WTC11 (cell line): ENCODE data around the gene ZNF423. TPM values are rescaled to one million over a fixed set of nuclear protein-coding genes. Genes with fewer than 3 reads are reported as not detected.
A peak's percentile ranks its signal among the peaks of the same experiment; 100 is the strongest.

Experiments used
- ATAC-seq: fragments of 200-7000 bp; cut with Tn5 transposase; 2 replicates; pipeline ENCODE4 v1.10.0; 2021; ENCODE audit warnings: mild to moderate bottlenecking, moderate library complexity
- CTCF ChIA-PET: fragments of 300-600 bp; sonication (Branson Sonifier 250); formaldehyde crosslinking; loops from one replicate; lab custom pipeline; 2021; ENCODE audit warnings: antibody characterized with exemption; lab: Charles Lee
- POLR2A ChIA-PET: fragments of 350-600 bp; sonication (Branson Sonifier 250); formaldehyde crosslinking; loops from one replicate; lab custom pipeline; 2021; ENCODE audit warnings: antibody characterized with exemption; lab: Charles Lee
- DNase-seq: peaks from one replicate; pipeline ENCODE4 v3.0.0; 2021; ENCODE audit warnings: low spot score
- H3K27ac Mint-ChIP-seq: 2 replicates; pipeline ENCODE4 v1.8.0; 2021; ENCODE audit warnings: mixed read lengths
- H3K27me3 Mint-ChIP-seq: 2 replicates; pipeline ENCODE4 v1.8.0; 2021; ENCODE audit warnings: low read depth, mild to moderate bottlenecking, moderate library complexity, mixed read lengths
- H3K36me3 Mint-ChIP-seq: 2 replicates; pipeline ENCODE4 v1.8.0; 2021; ENCODE audit warnings: mixed read lengths
- H3K4me1 Mint-ChIP-seq: 2 replicates; pipeline ENCODE4 v1.8.0; 2022; ENCODE audit warnings: mixed read lengths
- H3K4me3 Mint-ChIP-seq: 2 replicates; pipeline ENCODE4 v1.8.0; 2021; ENCODE audit warnings: mild to moderate bottlenecking, moderate library complexity, mixed read lengths
- H3K9me3 Mint-ChIP-seq: 2 replicates; pipeline ENCODE4 v1.8.0; 2021; ENCODE audit warnings: mixed read lengths
- CBFB ChIP-seq: sonication (generic); formaldehyde crosslinking; IDR thresholded peaks from 2 replicates; pipeline ENCODE4 v1.8.1; 2022; ENCODE audit warnings: mild to moderate bottlenecking, low read depth, missing genetic modification reagents
- CTCF ChIP-seq: fragments of 200-600 bp; IDR thresholded peaks from 2 replicates; pipeline ENCODE4 v1.8.0; 2022; ENCODE audit warnings: antibody characterized with exemption
- FOXK1 ChIP-seq: sonication (generic); formaldehyde crosslinking; IDR thresholded peaks from 2 replicates; pipeline ENCODE4 v1.8.0; 2022; ENCODE audit warnings: mild to moderate bottlenecking, moderate library complexity, missing genetic modification reagents
- IRF2 ChIP-seq: sonication (generic); formaldehyde crosslinking; IDR thresholded peaks from 2 replicates; pipeline ENCODE4 v1.8.0; 2022; ENCODE audit warnings: low read depth, missing genetic modification reagents, borderline replicate concordance
- MAX ChIP-seq: sonication (generic); formaldehyde crosslinking; IDR thresholded peaks from 2 replicates; pipeline ENCODE4 v1.8.0; 2022; ENCODE audit warnings: mild to moderate bottlenecking, missing genetic modification reagents
- MYBL2 ChIP-seq: sonication (generic); formaldehyde crosslinking; IDR thresholded peaks from 2 replicates; pipeline ENCODE4 v1.8.1; 2023; ENCODE audit warnings: mild to moderate bottlenecking, moderate library complexity, missing genetic modification reagents
- NFYB ChIP-seq: sonication (generic); formaldehyde crosslinking; conservative IDR thresholded peaks from 2 replicates; pipeline ENCODE4 v1.8.0; 2022; ENCODE audit warnings: low read depth, missing genetic modification reagents
- SP1 ChIP-seq: sonication (generic); formaldehyde crosslinking; conservative IDR thresholded peaks from 2 replicates; pipeline ENCODE4 v1.8.1; 2022; ENCODE audit warnings: missing genetic modification reagents
- TCF7 ChIP-seq: sonication (generic); formaldehyde crosslinking; IDR thresholded peaks from 2 replicates; pipeline ENCODE4 v1.8.0; 2022; ENCODE audit warnings: mild to moderate bottlenecking, low read depth, missing genetic modification reagents, moderate library complexity
- ZBTB21 ChIP-seq: sonication (generic); formaldehyde crosslinking; IDR thresholded peaks from 2 replicates; pipeline ENCODE4 v1.8.1; 2023; ENCODE audit warnings: mild to moderate bottlenecking, missing genetic modification reagents, borderline replicate concordance
- ZNF138 ChIP-seq: sonication (generic); formaldehyde crosslinking; conservative IDR thresholded peaks from 2 replicates; pipeline ENCODE4 v1.8.1; 2022; ENCODE audit warnings: mild to moderate bottlenecking, moderate library complexity, missing genetic modification reagents
- ZNF219 ChIP-seq: sonication (generic); formaldehyde crosslinking; IDR thresholded peaks from 2 replicates; pipeline ENCODE4 v1.8.0; 2023; ENCODE audit warnings: missing genetic modification reagents, mild to moderate bottlenecking, borderline replicate concordance
- ZNF232 ChIP-seq: sonication (generic); formaldehyde crosslinking; IDR thresholded peaks from 2 replicates; pipeline ENCODE4 v1.8.0; 2022; ENCODE audit warnings: mild to moderate bottlenecking, missing genetic modification reagents
- ZNF263 ChIP-seq: sonication (generic); formaldehyde crosslinking; IDR thresholded peaks from 2 replicates; pipeline ENCODE4 v1.8.1; 2022; ENCODE audit warnings: low read depth, mild to moderate bottlenecking, moderate library complexity, missing genetic modification reagents
- ZNF317 ChIP-seq: sonication (generic); formaldehyde crosslinking; IDR thresholded peaks from 2 replicates; pipeline ENCODE4 v1.8.1; 2023; ENCODE audit warnings: low read depth, mild to moderate bottlenecking, moderate library complexity, missing genetic modification reagents, borderline replicate concordance
- ZNF416 ChIP-seq: fragments of 250-450 bp; sonication (Bioruptor Pico); IDR thresholded peaks from 2 replicates; pipeline ENCODE4 v1.9.0; 2021; ENCODE audit warnings: mild to moderate bottlenecking, inconsistent platforms
- ZNF671 ChIP-seq: fragments of 250-450 bp; sonication (Bioruptor Pico); IDR thresholded peaks from 2 replicates; pipeline ENCODE4 v1.8.0; 2021; ENCODE audit warnings: mild to moderate bottlenecking
- total RNA-seq: library from RNA; stranded (reverse); gene quantifications from 3 replicates; pipeline ENCODE4 v1.2.3, GENCODE V29; 2021
- TF ChIP-seq, protein P1 (sequence below): sonication (generic); formaldehyde crosslinking; IDR thresholded peaks from 2 replicates; pipeline ENCODE4 v1.8.1; 2023; ENCODE audit warnings: mild to moderate bottlenecking, moderate library complexity, missing genetic modification reagents
- TF ChIP-seq, protein P2 (sequence below): sonication (generic); formaldehyde crosslinking; IDR thresholded peaks from 2 replicates; pipeline ENCODE4 v1.8.1; 2023; ENCODE audit warnings: mild to moderate bottlenecking, missing genetic modification reagents, moderate library complexity
- TF ChIP-seq, protein P3 (sequence below): sonication (generic); formaldehyde crosslinking; conservative IDR thresholded peaks from 2 replicates; pipeline ENCODE4 v1.8.1; 2022; ENCODE audit warnings: mild to moderate bottlenecking, missing genetic modification reagents
- TF ChIP-seq, protein P4 (sequence below): sonication (generic); formaldehyde crosslinking; IDR thresholded peaks from 2 replicates; pipeline ENCODE4 v1.8.1; 2023; ENCODE audit warnings: mild to moderate bottlenecking, missing genetic modification reagents
- TF ChIP-seq, protein P5 (sequence below): sonication (generic); formaldehyde crosslinking; IDR thresholded peaks from 2 replicates; pipeline ENCODE4 v1.8.1; 2023; ENCODE audit warnings: mild to moderate bottlenecking, missing genetic modification reagents

ZNF423 gene
- total RNA-seq, 1 experiment from 2014 or later, result 38.8 TPM

DNA sequence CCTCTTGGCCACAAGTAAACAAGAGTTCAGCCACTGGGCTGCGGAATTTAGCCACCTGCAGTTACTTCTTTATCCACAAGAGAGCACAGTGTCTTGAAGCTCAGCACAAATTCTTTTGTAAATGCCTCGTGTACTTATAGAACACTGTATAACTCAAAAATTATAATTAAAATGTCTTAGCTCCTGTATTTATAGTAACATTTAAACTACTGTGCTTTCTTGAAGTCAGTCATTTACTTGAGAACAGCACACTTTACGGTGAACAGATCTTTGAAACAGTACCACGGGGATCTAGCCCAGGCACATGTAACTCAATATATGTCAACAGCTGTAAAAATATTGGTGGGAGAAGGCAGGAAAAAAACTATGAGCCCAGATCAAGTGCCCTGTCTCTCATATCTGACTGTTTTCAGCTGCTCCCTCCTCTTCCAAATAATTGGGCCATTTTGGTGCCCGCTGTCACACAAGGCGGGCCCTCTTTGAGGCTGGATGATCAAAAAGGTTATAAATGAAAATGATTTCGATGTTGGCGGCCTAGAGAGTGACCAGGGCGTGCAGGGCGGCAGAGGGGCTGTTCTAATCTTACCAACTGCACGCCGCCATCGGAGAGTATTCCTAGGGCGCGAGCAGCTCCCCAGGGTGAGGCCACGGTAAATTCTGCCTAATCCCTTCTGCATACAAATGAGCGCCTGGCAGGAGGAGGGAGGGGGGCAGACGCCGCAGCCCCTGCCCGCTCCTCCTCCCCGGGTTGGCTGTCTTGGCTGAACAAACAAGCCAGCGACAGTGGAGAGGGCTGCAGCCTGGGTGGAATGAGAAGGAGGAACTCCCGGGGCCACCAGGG is 299.1 kb downstream of the ZNF423 start (continued):
- no peak for TF ChIP-seq NFYB (CRISPR knock-in tag)
- TF ChIP-seq ZNF263 (CRISPR knock-in tag), result no peak
- TF ChIP-seq, protein P1, sequence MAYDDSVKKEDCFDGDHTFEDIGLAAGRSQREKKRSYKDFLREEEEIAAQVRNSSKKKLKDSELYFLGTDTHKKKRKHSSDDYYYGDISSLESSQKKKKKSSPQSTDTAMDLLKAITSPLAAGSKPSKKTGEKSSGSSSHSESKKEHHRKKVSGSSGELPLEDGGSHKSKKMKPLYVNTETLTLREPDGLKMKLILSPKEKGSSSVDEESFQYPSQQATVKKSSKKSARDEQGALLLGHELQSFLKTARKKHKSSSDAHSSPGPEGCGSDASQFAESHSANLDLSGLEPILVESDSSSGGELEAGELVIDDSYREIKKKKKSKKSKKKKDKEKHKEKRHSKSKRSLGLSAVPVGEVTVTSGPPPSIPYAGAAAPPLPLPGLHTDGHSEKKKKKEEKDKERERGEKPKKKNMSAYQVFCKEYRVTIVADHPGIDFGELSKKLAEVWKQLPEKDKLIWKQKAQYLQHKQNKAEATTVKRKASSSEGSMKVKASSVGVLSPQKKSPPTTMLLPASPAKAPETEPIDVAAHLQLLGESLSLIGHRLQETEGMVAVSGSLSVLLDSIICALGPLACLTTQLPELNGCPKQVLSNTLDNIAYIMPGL (CRISPR knock-in tag), result 0 out of 2 replicates have a peak, but pooled peaks have one; percentile 19
- peak; percentile 24; the same call in 1 of the 2 replicates for TF ChIP-seq SP1 (CRISPR knock-in tag)
- TF ChIP-seq FOXK1 (CRISPR knock-in tag), result peak; percentile 20; the same call in 1 of the 2 replicates
- TF ChIP-seq CTCF, result peak; percentile 53
- TF ChIP-seq, all 79 proteins: peak for 13

DNA sequence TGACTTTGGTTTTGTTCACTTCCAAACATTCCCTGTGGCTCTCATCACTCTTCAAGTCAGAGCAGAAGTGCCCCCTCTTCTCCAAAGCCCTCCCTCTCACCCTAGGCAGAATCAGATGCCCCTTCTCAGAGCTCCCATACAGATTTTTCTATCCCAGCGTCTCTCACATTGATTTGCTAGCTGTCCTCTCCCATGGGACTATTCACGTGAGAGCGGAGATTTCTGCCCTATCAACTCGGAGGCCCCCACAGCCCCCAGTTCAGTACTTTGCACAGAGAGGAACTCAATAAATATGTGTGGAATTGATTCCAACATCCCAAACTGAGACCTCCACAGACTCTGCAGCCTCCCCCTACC is 299.7 kb downstream of the ZNF423 start:
- Mint-ChIP-seq H3K36me3 (no peaks in the 10 kb centered on the region), H3K9me3 (no peaks in the 10 kb centered on the region), H3K4me1 (peaks cover 2% of the 10 kb centered on the region; the same call in 1 of the 2 replicates), H3K27me3 (no peaks in the 10 kb centered on the region), H3K4me3 (no peak overlapping the region), H3K27ac (no peak overlapping the region)
- ChIA-PET CTCF (interaction anchor here (0.6 to 4.2 kb wide), 37 partner anchors 9 to 469 kb away, joined by 3 to 100 read pairs (median 6); partner anchors contain the start of gene CNEP1R1), POLR2A (interaction anchor here (1.0 to 1.1 kb wide), 2 partner anchors 9 to 148 kb away, joined by 3 read pairs; no protein-coding TSS in a partner anchor)
- ATAC-seq (no peak), DNase-seq (no peak)
- TF ChIP-seq, protein P2, sequence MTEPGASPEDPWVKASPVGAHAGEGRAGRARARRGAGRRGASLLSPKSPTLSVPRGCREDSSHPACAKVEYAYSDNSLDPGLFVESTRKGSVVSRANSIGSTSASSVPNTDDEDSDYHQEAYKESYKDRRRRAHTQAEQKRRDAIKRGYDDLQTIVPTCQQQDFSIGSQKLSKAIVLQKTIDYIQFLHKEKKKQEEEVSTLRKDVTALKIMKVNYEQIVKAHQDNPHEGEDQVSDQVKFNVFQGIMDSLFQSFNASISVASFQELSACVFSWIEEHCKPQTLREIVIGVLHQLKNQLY (CRISPR knock-in tag), result no peak
- TF ChIP-seq TCF7 (CRISPR knock-in tag) (no peak), ZNF232 (no peak), ZNF219 (CRISPR knock-in tag) (no peak), CBFB (CRISPR knock-in tag) (no peak), ZNF671 (CRISPR knock-in tag) (no peak), ZNF317 (CRISPR knock-in tag) (no peak), IRF2 (CRISPR knock-in tag) (no peak), NFYB (CRISPR knock-in tag) (no peak), ZBTB21 (CRISPR knock-in tag) (no peak), MYBL2 (CRISPR knock-in tag) (no peak), MAX (CRISPR knock-in tag) (no peak), CTCF (no peak), ZNF416 (CRISPR knock-in tag) (no peak), ZNF138 (CRISPR knock-in tag) (no peak)
- TF ChIP-seq, protein P3, sequence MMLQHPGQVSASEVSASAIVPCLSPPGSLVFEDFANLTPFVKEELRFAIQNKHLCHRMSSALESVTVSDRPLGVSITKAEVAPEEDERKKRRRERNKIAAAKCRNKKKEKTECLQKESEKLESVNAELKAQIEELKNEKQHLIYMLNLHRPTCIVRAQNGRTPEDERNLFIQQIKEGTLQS (CRISPR knock-in tag), result no peak
- TF ChIP-seq, protein P4, sequence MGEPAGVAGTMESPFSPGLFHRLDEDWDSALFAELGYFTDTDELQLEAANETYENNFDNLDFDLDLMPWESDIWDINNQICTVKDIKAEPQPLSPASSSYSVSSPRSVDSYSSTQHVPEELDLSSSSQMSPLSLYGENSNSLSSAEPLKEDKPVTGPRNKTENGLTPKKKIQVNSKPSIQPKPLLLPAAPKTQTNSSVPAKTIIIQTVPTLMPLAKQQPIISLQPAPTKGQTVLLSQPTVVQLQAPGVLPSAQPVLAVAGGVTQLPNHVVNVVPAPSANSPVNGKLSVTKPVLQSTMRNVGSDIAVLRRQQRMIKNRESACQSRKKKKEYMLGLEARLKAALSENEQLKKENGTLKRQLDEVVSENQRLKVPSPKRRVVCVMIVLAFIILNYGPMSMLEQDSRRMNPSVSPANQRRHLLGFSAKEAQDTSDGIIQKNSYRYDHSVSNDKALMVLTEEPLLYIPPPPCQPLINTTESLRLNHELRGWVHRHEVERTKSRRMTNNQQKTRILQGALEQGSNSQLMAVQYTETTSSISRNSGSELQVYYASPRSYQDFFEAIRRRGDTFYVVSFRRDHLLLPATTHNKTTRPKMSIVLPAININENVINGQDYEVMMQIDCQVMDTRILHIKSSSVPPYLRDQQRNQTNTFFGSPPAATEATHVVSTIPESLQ (CRISPR knock-in tag), result no peak
- TF ChIP-seq, protein P5, sequence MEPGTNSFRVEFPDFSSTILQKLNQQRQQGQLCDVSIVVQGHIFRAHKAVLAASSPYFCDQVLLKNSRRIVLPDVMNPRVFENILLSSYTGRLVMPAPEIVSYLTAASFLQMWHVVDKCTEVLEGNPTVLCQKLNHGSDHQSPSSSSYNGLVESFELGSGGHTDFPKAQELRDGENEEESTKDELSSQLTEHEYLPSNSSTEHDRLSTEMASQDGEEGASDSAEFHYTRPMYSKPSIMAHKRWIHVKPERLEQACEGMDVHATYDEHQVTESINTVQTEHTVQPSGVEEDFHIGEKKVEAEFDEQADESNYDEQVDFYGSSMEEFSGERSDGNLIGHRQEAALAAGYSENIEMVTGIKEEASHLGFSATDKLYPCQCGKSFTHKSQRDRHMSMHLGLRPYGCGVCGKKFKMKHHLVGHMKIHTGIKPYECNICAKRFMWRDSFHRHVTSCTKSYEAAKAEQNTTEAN (CRISPR knock-in tag), result no peak
